GM21423 (cell line): ENCODE data around the gene SLIT3.
"Not testable (repeated sequence)": the region's sequence is repeated elsewhere in the genome, so short reads cannot be mapped to it uniquely, and the experiment has no call there.

Experiments used
- ATAC-seq: cut with Tn5 transposase; IDR thresholded peaks from one replicate; pipeline ENCODE4 v1.9.1; 2021; ENCODE audit warnings: mild to moderate bottlenecking, moderate library complexity; ENCODE audit not compliant: unreplicated experiment

SLIT3 gene

GRCh38 chr5:169222934-169223594 lies 77.9 kb downstream of the SLIT3 start:
- no peak for ATAC-seq

GRCh38 chr5:169221519-169221918 lies 79.4 kb downstream of the SLIT3 start:
- no peak for ATAC-seq

- no peak for ATAC-seq
Measured at GRCh38 chr5:169219961-169220360, 81.0 kb downstream of the SLIT3 start.

GRCh38 chr5:169219351-169219750 lies 81.6 kb downstream of the SLIT3 start:
- no peak for ATAC-seq

- ATAC-seq = no peak
Measured at GRCh38 chr5:169218861-169219260, 82.1 kb downstream of the SLIT3 start.

- no peak for ATAC-seq
Measured at GRCh38 chr5:169218176-169218575, 82.8 kb downstream of the SLIT3 start.

GRCh38 chr5:169216866-169217265 lies 84.1 kb downstream of the SLIT3 start:
- ATAC-seq = no peak

GRCh38 chr5:169213479-169213878 lies 87.5 kb downstream of the SLIT3 start:
- no peak for ATAC-seq

- not testable (repeated sequence) for ATAC-seq
Measured at GRCh38 chr5:169211761-169212160, 89.2 kb downstream of the SLIT3 start.

GRCh38 chr5:169204788-169205400 lies 96.0 kb downstream of the SLIT3 start:
- no peak for ATAC-seq

GRCh38 chr5:169202969-169203368 lies 98.0 kb downstream of the SLIT3 start:
- ATAC-seq = no peak

GRCh38 chr5:169201597-169201996 lies 99.3 kb downstream of the SLIT3 start:
- ATAC-seq = no peak

GRCh38 chr5:169200125-169200778 lies 100.7 kb downstream of the SLIT3 start:
- no peak for ATAC-seq

GRCh38 chr5:169197343-169197742 lies 103.6 kb downstream of the SLIT3 start:
- no peak for ATAC-seq

GRCh38 chr5:169196059-169196458 lies 104.9 kb downstream of the SLIT3 start:
- no peak for ATAC-seq

- no peak for ATAC-seq
Measured at GRCh38 chr5:169195601-169196000, 105.3 kb downstream of the SLIT3 start.

GRCh38 chr5:169192536-169192935 lies 108.4 kb downstream of the SLIT3 start:
- ATAC-seq = no peak

- no peak for ATAC-seq
Measured at GRCh38 chr5:169190849-169191248, 110.1 kb downstream of the SLIT3 start.

GRCh38 chr5:169185626-169186025 lies 115.3 kb downstream of the SLIT3 start:
- no peak for ATAC-seq

- no peak for ATAC-seq
Measured at GRCh38 chr5:169183576-169183975, 117.4 kb downstream of the SLIT3 start.

GRCh38 chr5:169182797-169183196 lies 118.1 kb downstream of the SLIT3 start:
- no peak for ATAC-seq

GRCh38 chr5:169181814-169182213 lies 119.1 kb downstream of the SLIT3 start:
- ATAC-seq = no peak
